GM18870 (cell line): Measurements from ENCODE around the gene PRELP.

Experiments used
- ATAC-seq: cut with Tn5 transposase; IDR thresholded peaks from one replicate; pipeline ENCODE4 v1.9.1; 2021; ENCODE audit warnings: moderate library complexity; ENCODE audit not compliant: unreplicated experiment

Gene PRELP

DNA sequence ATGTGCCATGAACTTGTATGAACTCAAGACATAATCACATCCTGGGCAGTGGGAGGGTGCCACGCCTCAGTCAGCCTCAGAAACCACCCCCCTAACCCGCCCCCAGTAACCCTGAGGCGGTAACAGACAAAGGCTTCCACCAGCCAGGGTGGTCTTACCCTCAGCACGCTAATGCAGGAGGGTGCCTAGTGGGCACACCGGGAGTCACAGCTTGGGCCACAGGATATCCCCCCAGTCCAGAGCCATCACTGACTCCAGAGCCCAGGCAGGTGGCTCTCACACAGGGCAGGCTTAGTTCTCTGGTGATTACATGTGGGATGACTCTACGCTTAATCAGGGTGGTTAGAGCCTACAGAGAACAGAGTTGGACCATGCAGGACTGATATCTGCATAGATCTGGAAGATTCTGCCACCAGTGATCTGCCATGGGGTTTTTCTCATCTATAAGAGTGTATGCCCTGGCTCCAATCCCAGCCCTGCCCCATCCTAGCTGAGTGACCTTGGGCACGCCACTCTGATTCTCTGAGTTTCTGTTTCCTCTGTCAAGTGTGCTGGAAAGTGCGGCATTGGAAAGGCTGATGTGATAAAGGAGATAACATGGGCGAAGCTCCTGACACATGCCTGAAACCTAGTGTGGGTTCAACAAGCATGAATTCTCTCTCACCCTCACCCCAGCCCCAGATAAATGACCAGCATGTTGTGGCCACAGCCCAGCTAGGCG is 45.6 kb downstream of the PRELP start:
- ATAC-seq = no peak

DNA sequence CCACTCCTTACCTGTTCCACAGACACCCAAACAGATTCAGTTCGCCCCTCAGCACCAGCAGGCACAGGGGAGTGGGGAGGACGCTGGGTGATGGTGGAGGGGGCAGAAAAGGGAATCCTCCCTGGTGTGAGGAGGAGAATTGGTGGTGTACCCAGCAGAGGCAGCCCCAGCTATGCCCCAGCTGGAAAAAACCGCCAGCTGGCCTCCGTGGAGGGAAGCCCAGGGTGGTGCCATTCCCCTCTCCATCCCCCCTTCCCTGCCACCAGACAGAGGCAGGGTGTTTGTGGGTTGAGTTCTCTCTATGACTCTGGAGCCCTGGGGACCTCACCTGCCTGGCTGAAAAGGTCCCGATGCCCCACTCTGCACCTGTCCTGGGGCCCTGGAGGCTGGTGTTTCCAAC is 46.2 kb downstream of the PRELP start:
- no peak for ATAC-seq

DNA sequence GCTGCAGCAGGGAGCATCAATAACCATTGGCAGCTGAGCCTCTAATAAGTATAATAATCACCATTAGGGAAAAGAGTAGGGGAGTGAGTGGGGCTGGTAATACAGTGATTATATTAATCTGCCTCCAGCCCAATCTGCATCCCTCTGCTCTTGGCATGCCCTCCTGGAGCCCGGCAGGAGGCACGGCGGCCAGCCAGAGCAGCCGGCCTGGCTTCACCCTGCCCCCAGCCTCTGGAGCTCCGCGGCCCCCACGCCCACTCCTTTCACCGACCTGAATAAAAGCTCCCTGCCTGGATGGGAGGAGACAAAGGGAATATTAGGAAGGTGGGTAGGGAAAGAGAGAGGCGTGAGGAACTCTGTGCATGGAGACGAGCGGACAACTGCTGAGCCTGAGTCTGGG is 46.6 kb downstream of the PRELP start:
- no peak for ATAC-seq

DNA sequence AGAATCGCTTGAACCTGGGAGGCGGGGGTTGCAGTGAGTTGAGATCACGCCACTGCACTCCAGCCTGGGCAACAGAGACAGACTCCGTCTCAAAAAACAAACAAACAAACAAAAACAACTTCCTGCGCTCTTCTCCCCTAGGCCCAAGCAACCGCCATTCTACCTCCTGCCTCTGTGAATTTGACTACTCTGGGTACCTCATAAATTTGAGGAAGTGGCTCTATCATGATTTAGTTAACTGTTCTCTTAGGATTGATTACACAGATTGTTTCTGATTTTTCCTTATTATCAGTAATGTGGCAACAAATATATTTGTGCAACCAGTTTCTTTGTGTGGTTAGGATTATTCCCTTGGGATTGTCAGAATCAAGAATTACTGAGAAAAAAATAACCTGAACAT is 48.1 kb downstream of the PRELP start:
- ATAC-seq = no peak

DNA sequence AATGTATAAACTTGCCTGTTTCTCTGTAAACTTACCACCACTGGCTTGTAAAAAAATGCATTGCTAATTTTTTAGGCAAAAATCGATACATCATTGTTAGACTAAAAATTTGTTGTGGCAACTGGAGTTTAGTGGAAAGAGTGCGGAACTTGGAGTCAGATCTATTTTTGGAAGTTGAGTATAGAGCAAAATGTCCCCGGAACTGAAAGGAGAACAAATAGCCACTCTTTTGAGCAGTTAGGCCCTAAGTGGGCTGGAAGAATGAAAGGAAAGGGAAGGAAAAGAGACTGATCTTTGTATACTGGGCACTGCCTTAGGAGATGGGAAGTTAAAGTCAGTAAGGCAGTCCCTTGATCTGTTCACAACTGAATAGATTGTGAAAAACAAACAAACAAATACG is 48.5 kb downstream of the PRELP start:
- ATAC-seq = no peak

GRCh38 chr1:203524824-203525223 is 49.2 kb downstream of the PRELP start:
- no peak for ATAC-seq

DNA sequence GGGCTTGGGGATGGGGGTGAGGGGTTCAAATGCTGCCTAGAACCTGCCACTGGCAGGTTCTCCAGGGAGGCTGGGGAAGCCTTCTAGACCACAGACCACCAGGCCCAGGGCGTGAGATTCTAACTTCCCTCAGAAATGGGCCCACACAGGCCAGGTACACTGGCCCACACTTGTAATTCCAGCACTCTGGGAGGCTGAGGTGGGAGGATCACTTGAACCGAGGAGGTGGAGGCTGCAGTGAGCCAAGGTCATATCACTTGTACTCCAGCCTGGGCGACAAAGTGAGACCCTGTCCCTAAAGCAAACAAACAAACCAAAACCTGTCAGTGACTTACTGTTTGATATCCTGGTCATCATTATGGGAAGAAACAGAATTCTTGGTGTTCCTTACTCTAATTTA is 50.1 kb downstream of the PRELP start:
- no peak for ATAC-seq

- no peak for ATAC-seq
Observed at GRCh38 chr1:203526130-203526529, 50.5 kb downstream of the PRELP start.

GRCh38 chr1:203526572-203526971 is 51.0 kb downstream of the PRELP start:
- ATAC-seq = no peak

GRCh38 chr1:203527013-203527412 is 51.4 kb downstream of the PRELP start:
- no peak for ATAC-seq

GRCh38 chr1:203528063-203528462 is 52.5 kb downstream of the PRELP start:
- ATAC-seq = no peak

- ATAC-seq = no peak
Observed at GRCh38 chr1:203528976-203529835, 53.6 kb downstream of the PRELP start.

- ATAC-seq = no peak
Observed at GRCh38 chr1:203531063-203531462, 55.5 kb downstream of the PRELP start.

- no peak for ATAC-seq
Observed at GRCh38 chr1:203534012-203534411, 58.4 kb downstream of the PRELP start.

DNA sequence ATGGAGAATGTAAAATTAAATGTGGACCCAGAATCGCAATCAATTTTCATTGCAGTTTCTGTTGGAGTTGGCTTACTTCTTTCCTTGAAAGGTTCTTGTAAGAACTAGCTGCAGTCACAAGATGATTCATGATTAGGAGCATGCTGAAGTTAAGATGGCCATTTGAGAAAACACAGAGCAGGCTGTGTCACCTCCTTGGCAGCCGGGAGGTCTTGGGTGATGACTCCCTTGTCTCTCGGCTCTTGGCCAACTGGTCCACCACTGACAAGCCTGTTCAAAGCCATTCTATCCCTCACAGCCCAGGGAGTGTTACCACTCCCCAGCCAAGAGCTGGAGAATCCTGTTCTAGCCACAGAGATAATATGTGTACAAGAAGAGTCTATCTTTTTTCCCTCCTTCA is 58.9 kb downstream of the PRELP start:
- ATAC-seq = no peak

GRCh38 chr1:203536575-203536974 is 61.0 kb downstream of the PRELP start:
- no peak for ATAC-seq

GRCh38 chr1:203536980-203537455 is 61.4 kb downstream of the PRELP start:
- no peak for ATAC-seq

- no peak for ATAC-seq
Observed at GRCh38 chr1:203537806-203538464, 62.3 kb downstream of the PRELP start.

GRCh38 chr1:203538726-203539125 is 63.1 kb downstream of the PRELP start:
- ATAC-seq = no peak

- ATAC-seq = no peak
Observed at GRCh38 chr1:203539831-203540546, 64.4 kb downstream of the PRELP start.
